ENCODE results near the gene SLC43A3.
"Not testable (repeated sequence)": the region's sequence is repeated elsewhere in the genome, so short reads cannot be mapped to it uniquely, and the experiment has no call there.

SLC43A3 gene

DNA sequence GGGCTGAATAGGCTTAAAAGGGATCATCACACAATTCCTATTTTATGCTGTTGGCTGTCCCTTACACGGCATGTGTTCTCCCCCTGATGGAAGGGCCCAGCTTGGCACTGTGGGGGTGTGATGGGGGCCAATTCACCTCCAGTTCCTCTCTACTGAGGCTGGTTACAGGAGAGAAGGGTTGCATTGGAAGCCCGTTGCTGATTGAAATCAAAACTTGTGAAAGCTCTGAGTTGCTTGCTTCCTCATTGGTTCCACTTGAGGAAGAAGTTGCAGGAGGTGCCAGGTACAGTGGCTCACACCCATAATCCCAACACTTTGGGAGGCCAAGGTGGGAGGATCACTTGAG is 23.1 kb downstream of the SLC43A3 start:
- no peak for DNase-seq

DNA sequence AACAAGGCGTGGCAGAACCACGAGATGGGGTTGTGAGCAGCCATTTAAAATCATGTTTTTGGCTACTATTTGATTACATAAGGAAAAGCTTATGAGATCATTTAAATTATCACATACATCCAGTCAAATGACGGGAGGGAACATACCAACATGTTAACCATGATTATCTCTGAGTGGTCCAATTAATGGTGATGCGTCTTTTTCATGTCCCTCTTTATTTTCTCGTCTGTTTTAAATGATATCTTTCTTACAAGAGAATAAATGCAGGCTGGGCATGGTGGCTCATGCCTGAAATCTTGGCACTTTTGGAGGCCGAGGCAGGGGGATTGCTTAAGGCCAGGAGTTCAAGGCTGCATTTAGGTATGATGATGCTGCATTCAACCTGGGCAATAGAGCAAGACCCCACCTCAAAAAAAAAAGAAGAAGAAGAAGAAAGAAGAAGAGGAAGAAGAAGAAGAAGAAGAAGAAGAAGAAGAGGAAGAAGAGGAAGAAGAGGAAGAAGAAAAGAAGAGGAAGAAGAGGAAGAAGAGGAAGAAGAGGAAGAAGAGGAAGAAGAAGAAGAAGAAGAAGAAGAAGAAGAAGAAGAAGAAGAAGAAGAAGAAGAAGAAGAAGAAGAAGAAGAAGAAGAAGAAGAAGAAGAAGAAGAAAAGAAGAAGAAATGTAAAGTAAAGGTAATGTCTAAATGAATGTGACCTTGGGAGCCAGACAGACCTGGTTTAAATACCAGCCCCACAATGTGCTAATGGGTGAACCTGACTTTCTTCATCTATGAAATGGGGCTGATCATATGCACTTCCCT is 23.7 kb downstream of the SLC43A3 start:
- not testable (repeated sequence) for DNase-seq

DNA sequence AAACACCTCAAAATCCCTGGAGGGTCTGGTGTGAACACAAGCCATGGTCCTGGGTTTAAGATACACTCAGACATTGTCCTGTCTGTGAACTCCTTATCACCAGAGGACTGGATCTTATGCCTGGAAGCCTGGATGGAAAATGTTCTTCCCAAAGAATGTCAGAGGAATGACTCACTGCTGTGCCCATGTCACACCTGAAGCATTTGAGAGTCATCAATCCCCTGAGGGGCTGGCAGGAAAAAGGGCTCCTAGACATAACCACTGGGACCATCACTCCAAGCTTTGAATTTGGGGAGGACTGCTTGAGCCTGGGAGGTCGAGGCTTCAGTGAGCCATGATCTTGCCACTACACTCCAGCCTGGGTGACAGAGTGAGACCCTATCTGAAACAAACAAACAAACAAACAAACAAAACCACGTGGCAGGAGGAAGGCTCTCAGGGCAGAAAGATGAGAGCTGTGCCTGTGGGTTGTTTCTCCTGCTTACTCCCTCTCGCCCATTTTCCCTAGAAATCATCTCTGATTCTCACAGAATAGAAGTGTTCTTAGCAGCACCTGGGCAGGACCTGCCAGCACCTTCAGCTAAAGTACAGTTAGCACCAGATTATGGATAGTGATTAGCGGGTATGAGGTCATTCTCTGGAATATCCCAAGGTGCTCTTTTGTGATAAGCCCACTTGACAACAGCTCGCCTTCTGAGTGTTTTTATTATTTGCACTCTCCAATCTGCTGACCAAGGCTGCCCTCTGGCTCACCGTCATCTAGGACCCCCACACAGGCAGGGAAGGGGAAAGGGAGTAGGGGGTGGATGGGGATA is 24.5 kb downstream of the SLC43A3 start:
- peak; percentile 13 for DNase-seq

DNA sequence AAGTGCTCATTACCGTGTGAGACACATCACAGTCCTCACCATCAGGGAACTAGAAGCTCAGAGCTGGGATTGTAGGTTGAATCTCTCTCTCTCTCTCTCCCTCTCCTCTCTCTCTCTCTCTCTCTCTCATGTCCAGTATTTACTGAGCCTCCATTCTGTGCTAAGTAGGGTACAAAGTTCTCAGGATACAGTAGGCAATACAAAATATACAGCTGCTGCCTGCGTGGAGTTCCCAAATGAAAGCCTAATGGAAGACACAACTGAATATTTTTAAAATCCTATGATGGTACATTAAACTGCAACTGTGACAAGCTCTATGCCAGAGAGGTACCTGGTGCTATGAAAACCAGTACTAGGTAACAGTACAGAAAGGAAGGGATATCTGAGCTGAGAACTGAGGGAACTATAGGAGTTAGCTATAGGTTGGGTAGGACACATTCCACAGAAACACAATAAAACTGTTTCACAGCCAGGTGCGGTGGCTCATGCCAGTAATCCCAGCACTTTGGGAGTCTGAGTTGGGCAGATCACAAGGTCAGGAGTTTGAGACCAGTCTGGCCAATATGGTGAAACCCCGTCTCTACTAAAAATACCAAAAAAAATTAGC is 26.8 kb downstream of the SLC43A3 start:
- DNase-seq = no peak

DNA sequence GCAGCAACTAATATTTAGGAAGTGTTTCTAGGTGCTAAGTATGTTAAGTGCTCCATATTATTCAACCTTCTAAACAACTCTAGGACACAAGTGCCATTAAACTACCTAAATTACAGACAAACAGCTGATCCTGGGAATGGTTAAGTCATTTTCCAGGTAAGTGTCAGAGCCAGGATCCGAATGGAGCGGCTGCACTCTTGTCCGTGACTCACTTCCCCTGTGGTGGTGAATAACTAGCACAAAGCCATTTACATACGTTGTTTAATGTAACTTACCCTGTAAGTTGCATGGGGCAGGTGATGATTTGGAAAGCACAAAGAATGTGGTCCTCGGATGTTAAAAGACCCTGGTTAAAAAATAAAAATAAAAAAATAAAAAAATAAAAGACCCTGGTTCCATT is 27.7 kb downstream of the SLC43A3 start:
- DNase-seq = no peak

DNA sequence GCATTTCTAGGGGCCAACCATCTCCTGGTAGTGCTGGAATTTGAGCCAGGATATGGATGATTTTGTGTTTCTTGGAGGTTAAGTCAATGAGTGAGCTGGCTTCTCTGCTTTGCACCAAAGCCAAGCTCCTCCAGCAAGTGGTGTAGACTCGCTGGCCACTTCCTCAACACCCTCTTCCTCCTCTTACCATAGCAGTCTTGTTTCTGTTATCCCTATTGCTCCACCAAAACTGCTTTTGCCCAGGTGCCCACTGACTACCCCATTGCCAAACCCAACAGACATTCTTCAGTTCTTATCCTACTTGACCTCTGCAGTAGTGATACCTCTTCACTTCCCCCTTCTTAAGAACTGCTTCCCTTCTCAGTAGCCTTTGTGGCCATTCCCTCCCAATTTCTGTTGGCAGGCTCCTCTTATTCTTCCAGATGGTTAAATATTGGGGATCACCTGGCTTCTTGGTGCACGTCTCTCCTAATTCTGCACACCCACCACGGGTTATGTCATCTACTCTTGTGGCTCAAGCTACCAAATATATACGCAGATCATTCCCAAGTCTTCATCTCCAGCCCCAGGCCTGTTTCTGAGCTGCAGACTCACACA is 29.4 kb downstream of the SLC43A3 start:
- DNase-seq = no peak

DNA sequence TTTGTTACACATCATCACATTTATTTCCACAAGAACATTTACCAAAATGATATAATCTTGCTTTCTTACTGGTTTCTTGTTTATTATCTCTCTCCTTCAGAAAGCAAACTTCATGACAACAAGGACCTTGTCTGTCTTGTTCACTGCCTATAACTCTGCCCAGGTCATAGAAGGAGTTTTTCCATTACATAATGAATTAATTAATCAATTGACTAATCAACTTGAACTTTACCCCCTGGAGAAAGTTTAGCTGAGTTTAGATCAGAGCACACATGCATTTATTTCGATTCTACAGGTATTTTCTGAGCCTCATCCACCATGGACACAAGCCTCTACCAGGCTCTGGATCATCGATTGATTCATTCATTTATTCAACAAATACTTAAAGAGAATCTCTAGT is 30.2 kb downstream of the SLC43A3 start:
- DNase-seq = no peak

DNA sequence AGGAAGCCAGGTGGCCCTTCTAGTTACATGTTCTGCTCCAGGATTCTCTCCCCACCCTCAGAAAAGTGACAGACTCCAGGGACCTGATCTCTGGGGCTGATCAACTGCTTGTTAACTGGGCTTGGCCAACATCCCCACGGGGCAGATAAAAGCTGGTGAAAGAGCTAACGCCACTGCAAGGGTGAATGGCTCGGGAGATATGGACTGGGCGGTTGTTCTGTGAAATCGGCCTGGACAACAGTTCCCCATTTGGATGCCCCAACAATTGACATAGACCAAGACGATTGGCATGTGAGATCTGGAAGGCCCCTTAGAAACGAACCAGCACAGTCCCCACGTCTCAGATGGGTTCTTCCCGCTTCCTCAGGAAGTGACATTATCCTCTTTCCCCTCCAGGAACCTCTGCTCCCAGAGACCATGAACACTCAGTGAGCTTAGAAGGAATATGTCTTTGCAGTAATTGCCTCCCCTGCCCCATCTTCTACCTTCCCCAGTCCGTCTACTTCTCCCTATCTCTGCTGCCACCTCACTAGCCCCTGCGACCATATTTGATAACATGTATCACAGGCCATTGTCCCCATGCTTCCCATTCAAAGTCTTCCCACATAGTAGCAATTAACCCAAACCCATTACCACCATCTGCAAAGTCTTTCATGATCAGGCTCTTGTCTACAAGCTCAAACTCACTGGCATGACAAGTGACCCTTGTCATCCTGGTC is 30.9 kb downstream of the SLC43A3 start:
- DNase-seq = no peak

DNA sequence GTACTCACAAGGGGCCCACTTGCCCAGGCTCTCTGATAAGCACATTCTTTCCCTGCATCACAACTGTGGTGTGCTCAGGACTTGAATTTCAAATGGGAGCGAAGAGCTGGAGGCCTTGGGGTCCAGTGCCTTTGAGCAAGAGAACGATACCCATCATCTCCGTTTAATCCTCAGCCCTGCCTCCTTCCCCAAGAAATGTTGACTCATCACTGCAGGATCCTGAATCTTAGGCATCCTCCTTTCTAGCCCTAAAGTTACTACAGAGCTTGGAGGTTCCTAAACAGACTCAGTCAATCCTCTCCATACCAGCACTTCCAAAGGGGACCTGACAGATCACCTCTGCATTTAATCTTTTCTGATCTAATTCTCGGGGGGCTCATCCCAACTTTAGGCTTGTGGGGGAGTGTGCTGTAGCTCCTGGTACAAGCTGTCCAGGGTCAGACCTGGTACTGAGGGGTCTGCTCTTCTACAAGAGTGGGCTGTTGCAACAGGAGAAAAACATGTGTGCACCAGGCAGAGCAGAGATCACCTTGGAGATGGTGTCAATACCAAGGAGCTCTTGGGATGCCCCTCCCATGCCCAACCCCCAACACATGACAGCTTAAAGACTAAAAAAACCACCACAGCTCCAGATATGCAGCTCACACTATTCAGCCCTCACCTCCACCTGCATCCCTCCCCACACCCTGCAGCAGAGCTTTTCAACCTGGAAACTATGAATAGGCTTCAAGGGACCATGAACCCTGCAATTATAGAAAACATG is 32.5 kb downstream of the SLC43A3 start:
- DNase-seq = no peak

DNA sequence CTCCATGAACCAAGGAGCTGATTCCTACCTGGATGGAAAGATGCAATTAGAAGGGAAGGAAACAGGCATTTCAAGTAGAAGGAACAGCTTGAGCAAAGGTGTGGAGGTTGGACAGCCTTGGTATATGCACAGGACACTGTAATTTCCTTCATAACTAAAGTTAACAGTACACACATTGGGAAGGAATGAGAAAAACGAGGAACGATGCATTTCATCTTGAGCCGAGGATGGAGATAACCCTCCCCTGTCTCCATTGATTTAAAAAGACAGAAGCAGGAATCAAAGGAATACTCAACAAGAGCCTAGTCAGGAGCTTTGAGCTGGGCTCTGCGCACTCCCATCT is 34.2 kb downstream of the SLC43A3 start:
- no peak for DNase-seq

DNA sequence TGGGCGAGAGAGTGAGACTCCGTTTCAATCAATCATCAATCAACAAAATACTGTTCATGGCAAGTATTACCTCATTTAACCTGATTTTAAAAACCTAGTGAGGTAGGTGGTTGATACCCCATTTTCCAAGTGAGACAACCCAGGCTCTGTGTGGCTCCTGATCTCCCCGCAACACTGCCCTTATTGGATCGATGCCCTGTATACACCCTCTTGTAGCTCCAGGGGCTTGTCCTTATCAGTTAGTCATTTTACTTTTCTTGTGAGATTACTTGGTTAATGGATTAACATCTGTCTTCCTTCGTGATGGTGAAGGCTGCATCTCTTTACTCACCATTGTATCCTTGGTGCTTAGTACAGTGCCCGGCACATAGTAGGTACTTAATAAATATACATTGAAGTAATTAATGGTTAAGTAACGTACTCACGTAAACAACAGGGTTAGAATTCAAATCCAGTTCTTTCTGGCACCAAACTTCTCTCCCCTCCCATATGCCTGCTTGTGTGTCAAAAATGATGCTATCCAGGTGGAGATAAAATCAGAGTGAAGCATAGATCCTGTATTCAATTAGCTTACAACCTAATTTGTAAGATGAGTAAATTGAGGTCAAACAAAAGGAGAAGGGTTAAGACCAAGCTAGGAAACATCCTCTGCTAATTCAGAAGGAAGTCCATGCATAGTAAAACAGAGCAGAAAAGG is 34.7 kb downstream of the SLC43A3 start:
- DNase-seq = no peak

DNA sequence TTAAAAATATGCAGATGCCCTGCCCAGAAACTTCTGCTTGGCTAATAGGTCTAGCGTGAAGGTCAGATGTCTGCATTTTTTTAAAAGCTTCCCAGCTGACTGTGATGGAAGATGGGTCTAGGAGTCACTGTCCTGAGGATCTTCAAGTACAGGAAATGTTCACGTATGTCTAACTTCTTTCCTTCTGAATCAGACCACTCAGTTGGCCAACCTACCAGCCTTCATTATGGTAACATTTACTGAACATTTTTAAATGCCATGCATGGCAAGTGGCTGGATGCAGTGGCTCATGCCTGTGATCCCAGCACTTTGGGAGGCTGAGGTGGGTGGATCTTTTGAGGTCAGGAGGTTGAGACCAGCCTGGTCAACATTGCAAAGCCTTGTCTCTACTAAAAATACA is 35.4 kb downstream of the SLC43A3 start:
- DNase-seq = no peak

DNA sequence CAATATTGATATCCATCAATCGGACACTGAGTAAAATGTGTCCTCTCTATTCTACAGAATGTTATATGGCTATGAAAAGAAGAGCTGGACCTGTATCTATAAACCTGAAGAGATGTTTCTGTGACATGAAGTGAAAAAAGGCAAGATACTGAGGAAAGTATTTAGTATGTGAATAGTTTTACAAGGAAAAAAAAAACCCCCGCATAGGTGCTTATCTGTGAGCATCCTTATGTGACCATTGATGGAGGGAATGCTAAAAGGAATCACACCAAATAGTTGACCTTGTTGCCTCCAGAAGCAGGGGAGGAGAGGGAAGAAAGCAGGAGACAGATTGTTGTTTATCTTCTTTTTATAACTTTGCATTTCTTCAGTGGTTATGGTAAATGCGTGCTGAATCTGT is 35.8 kb downstream of the SLC43A3 start:
- DNase-seq = no peak

DNA sequence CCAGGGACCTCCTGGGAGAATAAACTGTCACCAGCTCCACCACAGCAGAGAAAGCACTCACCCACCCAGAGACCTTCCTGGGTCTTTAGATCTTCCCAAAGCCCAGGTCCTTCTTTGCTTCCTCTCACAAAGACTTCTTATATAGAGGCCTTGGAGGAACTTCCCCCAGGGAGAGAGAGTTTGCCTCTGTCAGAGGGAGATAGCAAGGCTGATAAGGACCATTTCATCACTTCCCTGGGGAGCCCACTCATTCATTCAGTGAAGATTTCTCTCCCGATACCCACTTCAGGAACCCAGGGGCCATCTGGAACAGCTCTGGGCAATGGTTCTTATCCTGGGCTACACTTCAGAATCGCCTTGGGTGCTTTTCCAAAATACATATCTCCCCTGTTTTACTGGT is 36.4 kb downstream of the SLC43A3 start, which contains the start of gene PRG2:
Gene PRG2 (minus strand): TSS at position 116 of the 400 bp plus-strand sequence. CDS start 706 bp downstream, outside the sequence.
- no peak for DNase-seq

DNA sequence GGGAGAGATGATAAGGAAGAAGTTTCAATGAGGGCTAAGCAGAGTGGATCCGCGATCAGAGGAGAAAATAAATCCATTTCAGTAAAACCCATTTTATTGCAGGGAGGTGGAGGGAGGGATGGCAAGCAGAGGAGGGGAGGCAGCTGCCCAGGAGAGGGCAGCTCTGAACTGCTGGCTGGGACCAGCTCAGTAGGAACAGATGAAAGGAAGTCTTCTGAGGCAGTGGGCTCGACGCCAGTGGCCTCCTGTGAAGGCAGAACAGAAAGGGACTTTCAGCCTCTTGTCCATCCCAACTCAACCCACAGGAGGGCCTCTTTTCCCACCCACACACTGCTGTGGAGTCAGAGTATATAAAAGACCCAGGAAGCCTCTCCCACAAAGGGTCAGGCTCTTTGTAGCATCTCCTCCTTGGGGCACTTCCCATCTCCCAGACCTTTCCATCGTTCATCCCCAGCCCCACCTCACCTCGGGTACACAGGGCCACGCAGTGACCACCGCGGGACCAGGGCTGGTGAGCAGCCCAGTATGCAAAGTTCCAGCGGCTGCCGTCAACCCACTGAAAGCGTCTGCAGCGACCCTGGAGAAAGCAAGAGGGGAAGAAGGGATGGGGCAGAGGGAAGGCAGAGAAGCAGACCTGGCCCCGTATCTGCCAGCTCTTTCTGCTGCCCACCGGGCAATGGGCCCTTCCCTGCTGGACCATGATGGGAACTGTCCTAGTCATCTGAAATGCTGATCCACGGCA is 39.5 kb downstream of the SLC43A3 start:
- no peak for DNase-seq

DNA sequence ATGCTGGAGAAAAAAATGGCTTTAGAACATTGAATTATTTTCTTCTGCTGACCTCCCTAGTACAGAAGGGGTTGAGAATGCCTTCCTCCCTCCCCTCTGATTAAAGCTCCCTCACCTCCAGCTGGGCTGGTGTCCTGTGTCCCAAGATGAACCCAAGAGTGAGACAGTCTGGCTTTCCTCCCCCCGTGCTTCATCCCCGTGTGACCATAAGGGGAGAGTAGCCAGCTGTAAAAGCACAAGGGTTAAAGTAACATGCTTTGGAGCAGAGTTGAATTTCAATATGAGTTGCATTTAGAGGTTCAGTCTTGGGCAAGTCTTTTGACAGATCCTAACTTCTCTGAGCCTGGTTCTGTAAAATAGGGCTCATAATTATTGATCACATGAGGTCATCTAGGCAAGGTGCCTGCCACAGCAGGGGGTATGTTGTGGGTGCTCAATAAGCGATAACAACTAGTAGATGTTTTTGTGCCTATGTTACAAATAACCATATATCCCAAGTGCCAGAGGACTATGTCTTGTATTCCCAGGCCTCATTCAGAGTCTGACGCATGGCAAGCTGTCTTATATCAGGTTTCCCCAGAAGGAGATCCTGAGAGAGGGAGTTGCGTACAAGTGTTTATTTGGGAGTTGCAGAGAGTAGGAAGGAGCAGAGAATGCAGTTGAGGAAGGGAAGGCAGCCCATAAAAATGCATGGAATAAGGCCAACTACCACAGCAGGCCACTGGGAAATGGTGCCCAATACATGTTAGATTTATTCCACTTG is 40.6 kb downstream of the SLC43A3 start:
- no peak for DNase-seq

DNA sequence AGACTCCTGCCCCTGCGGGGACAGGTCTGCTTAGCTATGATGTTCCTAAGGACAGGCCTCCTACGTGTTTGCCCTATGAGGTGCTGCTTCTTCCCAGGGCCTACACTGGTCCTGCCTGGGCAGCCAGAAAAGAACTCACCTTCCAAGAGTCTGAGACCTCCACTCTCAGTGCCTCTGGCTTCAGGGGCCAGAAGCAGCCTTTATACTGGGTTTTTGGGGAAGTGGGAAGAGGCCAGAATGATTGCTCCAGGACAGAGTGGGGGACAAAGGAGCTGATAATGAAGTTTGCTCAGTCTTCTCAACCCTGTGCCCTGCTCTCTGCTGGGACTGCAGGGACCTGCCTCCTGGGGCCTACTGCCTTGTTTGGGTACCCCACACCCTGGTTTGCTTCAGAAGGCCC is 45.9 kb downstream of the SLC43A3 start, which contains the start of gene PRG3:
Gene PRG3 (minus strand): TSS at position 176 of the 400 bp plus-strand sequence. CDS start 442 bp downstream, outside the sequence.
- no peak for DNase-seq

DNA sequence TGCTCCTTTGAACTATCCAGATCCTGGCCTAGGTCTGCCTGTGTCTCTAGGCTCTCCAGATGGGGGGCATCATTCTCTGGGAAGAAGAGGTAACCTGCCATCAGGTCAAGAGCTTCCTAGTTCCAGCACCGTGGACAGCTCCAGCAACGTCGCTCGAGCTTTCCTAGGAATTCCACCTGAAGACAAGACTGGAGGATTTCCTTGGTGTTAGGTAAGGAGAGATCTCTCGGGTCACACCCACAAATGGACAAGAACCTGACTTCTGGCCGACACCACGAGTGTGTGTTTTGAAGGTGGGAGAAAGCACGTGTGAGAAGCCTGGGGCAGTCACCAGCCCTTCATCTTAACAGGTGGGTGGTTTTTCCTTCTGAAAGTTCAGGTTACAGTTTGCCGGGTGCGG is 47.2 kb downstream of the SLC43A3 start:
- DNase-seq = no peak

DNA sequence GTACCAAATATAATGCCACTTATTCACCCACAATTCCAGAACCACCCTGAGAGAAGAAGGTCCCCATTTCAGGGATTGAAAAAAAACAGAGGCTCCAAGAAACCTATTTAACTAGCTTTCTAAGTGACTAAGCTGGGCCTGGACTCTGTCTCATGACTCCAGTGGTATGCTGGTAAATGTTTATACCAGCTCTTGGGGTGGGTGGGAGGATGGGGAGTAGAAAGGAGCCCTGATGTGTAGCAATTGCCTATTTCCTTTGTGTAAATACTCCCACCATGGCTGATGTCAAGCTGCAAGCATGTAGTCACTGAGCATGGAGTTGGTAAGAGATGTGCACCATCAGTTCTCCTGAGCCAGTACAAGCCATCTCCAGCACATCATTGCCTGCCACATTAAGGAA is 48.7 kb downstream of the SLC43A3 start:
- no peak for DNase-seq

DNA sequence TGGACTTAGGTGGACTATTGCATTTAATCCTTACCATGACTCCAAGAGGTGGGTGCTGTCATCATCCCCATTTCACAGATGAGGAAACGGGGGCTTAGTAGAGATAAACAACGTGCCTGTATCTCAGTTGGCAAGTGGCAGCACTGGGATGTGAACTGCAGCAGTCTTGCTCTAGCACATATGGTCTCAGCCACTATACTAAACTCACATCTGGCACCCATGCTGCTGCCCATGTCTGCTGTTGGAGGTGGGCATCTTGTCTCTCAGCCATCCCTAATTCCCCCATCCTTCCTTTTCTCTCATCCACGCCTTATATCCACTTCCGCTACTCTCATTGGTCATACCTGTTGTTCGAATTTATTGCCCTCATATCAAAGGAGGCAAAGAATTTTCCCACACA is 49.8 kb downstream of the SLC43A3 start:
- DNase-seq = no peak
